Endodermal cell (in vitro differentiated cells): Measurements from ENCODE around the gene ZNF883. TPM values are rescaled to one million over a fixed set of nuclear protein-coding genes. Genes with fewer than 3 reads are reported as not detected.
"Not testable (repeated sequence)": the region's sequence is repeated elsewhere in the genome, so short reads cannot be mapped to it uniquely, and the experiment has no call there.

Experiments
- DNase-seq: peaks from one replicate; pipeline ENCODE4 v3.0.0-alpha.2; 2017
- H3K27ac ChIP-seq: 2 replicates; pipeline ENCODE4 v1.5.1; 2013; ENCODE audit warnings: mild to moderate bottlenecking, low read depth, low read length, moderate library complexity
- H3K27me3 ChIP-seq: 2 replicates; pipeline ENCODE4 v1.6.1; 2013; ENCODE audit warnings: mild to moderate bottlenecking, low read length, moderate library complexity; ENCODE audit not compliant: insufficient read depth, control insufficient read depth, poor library complexity, severe bottlenecking
- H3K36me3 ChIP-seq: 2 replicates; pipeline ENCODE4 v1.7.0; 2013; ENCODE audit warnings: mild to moderate bottlenecking, low read length, moderate library complexity; ENCODE audit not compliant: control insufficient read depth, insufficient read depth
- H3K4me1 ChIP-seq: one replicate; pipeline ENCODE4 v1.7.0; 2013; ENCODE audit warnings: low read length; ENCODE audit not compliant: control insufficient read depth, insufficient read depth
- H3K4me3 ChIP-seq: 2 replicates; pipeline ENCODE4 v1.5.1; 2013; ENCODE audit warnings: mild to moderate bottlenecking, low read length, moderate library complexity
- H3K9ac ChIP-seq: 2 replicates; pipeline ENCODE4 v1.6.1; 2013; ENCODE audit warnings: mild to moderate bottlenecking, low read length, moderate library complexity; ENCODE audit not compliant: poor library complexity, severe bottlenecking; ENCODE audit errors: extremely low read depth
- H3K9me3 ChIP-seq: 2 replicates; pipeline ENCODE4 v1.6.1; 2013; ENCODE audit warnings: mild to moderate bottlenecking, low read length, moderate library complexity; ENCODE audit not compliant: control insufficient read depth
- H3K27ac Mint-ChIP-seq: 2 replicates; pipeline ENCODE4 v1.8.0; 2020; ENCODE audit warnings: mixed read lengths
- H3K27me3 Mint-ChIP-seq: 2 replicates; pipeline ENCODE4 v1.8.0; 2021; ENCODE audit warnings: mild to moderate bottlenecking, mixed read lengths; ENCODE audit not compliant: insufficient read depth
- H3K36me3 Mint-ChIP-seq: 2 replicates; pipeline ENCODE4 v1.8.0; 2020; ENCODE audit warnings: low read depth, mixed read lengths
- H3K4me1 Mint-ChIP-seq: 2 replicates; pipeline ENCODE4 v1.8.0; 2020; ENCODE audit warnings: mixed read lengths
- H3K4me3 Mint-ChIP-seq: 2 replicates; pipeline ENCODE4 v1.8.0; 2020; ENCODE audit warnings: mild to moderate bottlenecking, moderate library complexity, mixed read lengths
- H3K9me3 Mint-ChIP-seq: 2 replicates; pipeline ENCODE4 v1.8.0; 2020; ENCODE audit warnings: mild to moderate bottlenecking, mixed read lengths
- WGBS, 2 experiments: methylation state at CpG; one replicate each; pipeline versions ENCODE4 v1.1.5 to v1.1.7; 2013; ENCODE audit warnings: missing lambda C conversion rate in 2 of 2, mixed read lengths in 1 of 2; ENCODE audit not compliant: insufficient coverage in 1 of 2, insufficient read length in 1 of 2; 5-methylcytosine and 5-hydroxymethylcytosine counted together
- long read RNA-seq, 4 experiments: library from polyadenylated mRNA in 2 of 4; library from RNA in 1 of 4; library from capped mRNA in 1 of 4; stranded (forward) in 3 of 4; unstranded in 1 of 4; transcript quantifications; one replicate each; pipeline ENCODE4 v2.0.0, GENCODE V29; 2020 to 2021; ENCODE audit warnings: inconsistent platforms in 1 of 4
- polyA plus RNA-seq, 2 experiments: library from polyadenylated mRNA; stranded (reverse); fragments of 50-300 nt; gene quantifications; one replicate each; pipeline ENCODE4 v1.2.3, GENCODE V29; 2013
- total RNA-seq, 2 donors: library from RNA; stranded (reverse); fragmentation: NEBNext Ultra II Directional in 1 of 2; extraction: Animal tissue kit (Norgen Biotek cat#: 25700) in 1 of 2; gene quantifications; 2 replicates in 1 of 2; 3 replicates in 1 of 2; pipeline ENCODE4 v1.2.1, GENCODE V29; 2021
- TF ChIP-seq, protein P1 (sequence below): fragments of 200-600 bp; sonication (generic); conservative IDR thresholded peaks from 2 replicates; pipeline ENCODE4 v1.5.0; 2021; ENCODE audit warnings: antibody characterized with exemption, mild to moderate bottlenecking

ZNF883 gene
- 10 to 100 TPM; 13.0 to 16.7 TPM for total RNA-seq
- 5.7 TPM for polyA plus RNA-seq (2013, experiment 1 of 2)
- 6.0 TPM for polyA plus RNA-seq (2013, experiment 2 of 2)
- long read RNA-seq, experiment 1, partial matches to known transcripts = 1 of 4 reads
- long read RNA-seq, experiment 1, other reads (novel, unspliced or antisense) = 2 of 4 reads
- long read RNA-seq, experiment 2, transcript ZNF883-201 (5 exons, 2,414 nt) = major isoform, 8 of 14 reads
- long read RNA-seq, experiment 2, partial matches to known transcripts = 0 of 14 reads
- long read RNA-seq, experiment 2, other reads (novel, unspliced or antisense) = 5 of 14 reads
- long read RNA-seq, experiment 3, transcript ZNF883-201 (5 exons, 2,414 nt) = major isoform, 18 of 26 reads
- long read RNA-seq, experiment 3, partial matches to known transcripts = 3 of 26 reads
- long read RNA-seq, experiment 3, other reads (novel, unspliced or antisense) = 4 of 26 reads
- long read RNA-seq, experiment 4, transcript ZNF883-201 (5 exons, 2,414 nt) = major isoform, 18 of 20 reads
- long read RNA-seq, experiment 4, partial matches to known transcripts = 0 of 20 reads
- long read RNA-seq, experiment 4, other reads (novel, unspliced or antisense) = 2 of 20 reads

DNA sequence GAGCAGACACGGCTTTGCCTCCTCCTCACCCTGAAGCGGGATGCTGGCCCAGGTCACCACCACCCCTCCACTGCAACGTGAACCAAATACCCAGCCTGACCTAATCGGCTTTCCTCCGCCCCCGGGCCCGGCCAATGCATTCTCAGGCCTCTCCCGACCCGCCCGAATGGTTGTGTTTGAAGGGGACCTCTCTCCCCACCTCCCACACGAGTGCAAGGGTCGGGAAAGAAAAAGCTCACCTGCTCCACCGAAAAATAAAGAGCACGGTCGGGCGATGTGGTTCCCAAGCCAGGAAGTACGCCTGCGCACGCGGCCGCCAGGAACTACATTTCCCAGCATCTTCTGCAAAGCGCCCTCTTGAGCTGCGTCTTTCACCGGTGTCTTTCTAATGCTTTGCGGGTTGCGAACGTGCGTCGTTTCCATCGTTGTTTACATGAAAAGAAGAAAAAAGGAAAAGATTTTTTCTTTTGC lies at the start of gene ZNF883:
ZNF883 (minus strand) TSS at position 282 of the 471 bp plus-strand sequence.
- no peaks in the 10 kb centered on the region for H3K36me3 ChIP-seq
- H3K4me3 ChIP-seq = peak within 1 kb of the TSS; percentile 72
- peaks cover 8% of the 10 kb centered on the region for H3K27me3 Mint-ChIP-seq
- H3K27ac Mint-ChIP-seq = peak within 1 kb of the TSS; percentile 90
- peak within 1 kb of the TSS; percentile 77 for H3K4me3 Mint-ChIP-seq
- H3K9me3 ChIP-seq = peaks cover 25% of the 10 kb centered on the region
- peak; percentile 93 for DNase-seq
- WGBS, 2 experiments = 7 to 9% methylated on average over 13 to 30 of the region's 30 CpGs
- peaks cover 7% of the 10 kb centered on the region for H3K27me3 ChIP-seq
- H3K9ac ChIP-seq = no peak within 1 kb of the TSS
- H3K9me3 Mint-ChIP-seq = peaks cover 18% of the 10 kb centered on the region
- H3K4me1 Mint-ChIP-seq = peaks cover 2% of the 10 kb centered on the region
- H3K4me1 ChIP-seq = no peaks in the 10 kb centered on the region
- peaks cover 19% of the 10 kb centered on the region for H3K36me3 Mint-ChIP-seq
- TF ChIP-seq, protein P1, sequence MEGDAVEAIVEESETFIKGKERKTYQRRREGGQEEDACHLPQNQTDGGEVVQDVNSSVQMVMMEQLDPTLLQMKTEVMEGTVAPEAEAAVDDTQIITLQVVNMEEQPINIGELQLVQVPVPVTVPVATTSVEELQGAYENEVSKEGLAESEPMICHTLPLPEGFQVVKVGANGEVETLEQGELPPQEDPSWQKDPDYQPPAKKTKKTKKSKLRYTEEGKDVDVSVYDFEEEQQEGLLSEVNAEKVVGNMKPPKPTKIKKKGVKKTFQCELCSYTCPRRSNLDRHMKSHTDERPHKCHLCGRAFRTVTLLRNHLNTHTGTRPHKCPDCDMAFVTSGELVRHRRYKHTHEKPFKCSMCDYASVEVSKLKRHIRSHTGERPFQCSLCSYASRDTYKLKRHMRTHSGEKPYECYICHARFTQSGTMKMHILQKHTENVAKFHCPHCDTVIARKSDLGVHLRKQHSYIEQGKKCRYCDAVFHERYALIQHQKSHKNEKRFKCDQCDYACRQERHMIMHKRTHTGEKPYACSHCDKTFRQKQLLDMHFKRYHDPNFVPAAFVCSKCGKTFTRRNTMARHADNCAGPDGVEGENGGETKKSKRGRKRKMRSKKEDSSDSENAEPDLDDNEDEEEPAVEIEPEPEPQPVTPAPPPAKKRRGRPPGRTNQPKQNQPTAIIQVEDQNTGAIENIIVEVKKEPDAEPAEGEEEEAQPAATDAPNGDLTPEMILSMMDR = peak; percentile 33
- no peak within 1 kb of the TSS for H3K27ac ChIP-seq

DNA sequence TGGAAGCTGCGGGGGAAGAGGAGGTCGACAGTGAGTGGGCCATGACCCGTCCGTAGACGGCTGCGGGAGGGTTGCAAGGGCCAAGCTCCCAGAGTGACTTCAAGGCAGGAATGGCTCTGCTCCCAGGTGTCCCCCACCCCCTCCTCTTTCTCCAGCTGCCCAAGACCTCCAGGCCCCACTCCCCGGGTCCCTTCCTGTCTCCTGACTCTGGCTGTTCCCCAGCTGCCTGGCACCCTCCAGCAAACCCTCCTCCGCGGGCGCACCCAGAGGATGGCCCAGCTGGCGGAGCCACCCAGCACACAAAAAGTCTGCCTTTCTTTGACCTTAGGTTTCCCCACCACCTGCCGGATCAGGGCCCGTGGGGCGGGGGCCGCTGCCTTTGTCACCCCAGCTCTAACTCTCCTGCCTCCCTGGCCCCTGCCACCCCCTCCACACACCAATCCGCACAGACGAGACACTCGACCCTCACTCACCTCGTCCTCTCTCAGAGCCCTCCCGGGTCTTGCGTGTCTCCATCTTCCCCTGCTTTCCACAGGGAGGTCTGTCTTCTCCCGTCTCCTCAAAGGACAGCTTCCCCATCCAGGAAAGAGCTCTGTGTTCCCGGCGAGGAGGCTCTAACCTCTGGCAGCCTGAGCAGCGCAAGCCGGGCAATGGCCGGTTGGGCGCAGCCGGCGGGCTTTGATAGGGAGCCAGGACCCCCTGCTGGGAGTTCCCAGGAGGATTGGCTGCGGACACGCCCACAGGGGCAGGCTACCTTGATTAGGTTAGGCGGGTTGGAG lies 49.3 kb upstream of the ZNF883 start:
- H3K4me3 Mint-ChIP-seq = not testable (repeated sequence)
- 91 to 92% methylated on average over 4 to 16 of the region's 33 CpGs for WGBS, 2 experiments

DNA sequence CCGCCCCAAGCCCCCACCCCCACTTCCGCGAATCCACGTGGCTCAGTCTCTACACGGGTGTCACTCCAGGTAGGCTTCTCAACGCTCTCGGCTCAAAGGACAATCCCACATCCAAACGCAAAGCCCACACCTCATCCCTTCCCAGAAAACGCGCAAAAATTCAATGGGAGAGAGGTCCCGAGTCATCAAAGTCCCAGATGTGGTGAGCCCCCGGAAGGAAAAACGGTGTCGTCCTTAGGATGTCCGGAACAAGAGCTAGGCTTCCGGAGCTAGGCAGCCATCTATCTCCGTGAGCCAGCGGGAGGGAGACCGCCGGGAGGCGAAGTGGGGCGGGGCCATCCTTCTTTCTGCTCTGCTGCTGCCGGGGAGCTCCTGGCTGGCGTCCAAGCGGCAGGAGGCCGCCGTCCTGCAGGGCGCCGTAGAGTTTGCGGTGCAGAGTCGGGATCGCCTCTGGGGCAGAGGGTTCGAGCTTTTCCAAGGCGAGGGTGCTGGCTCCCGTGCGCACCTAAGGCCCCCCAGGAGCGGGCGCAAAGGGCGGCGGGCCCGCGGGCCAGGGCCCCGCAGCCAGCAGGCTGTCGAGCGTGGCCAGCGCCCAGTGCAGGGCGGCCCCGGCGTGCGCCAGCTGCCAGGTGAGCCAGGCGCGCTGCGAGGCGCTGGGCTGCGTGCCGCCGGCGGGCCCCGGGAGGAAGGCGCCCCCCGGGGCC lies 47.7 kb upstream of the ZNF883 start:
- H3K36me3 ChIP-seq, H3K36me3 Mint-ChIP-seq, H3K27me3 ChIP-seq, H3K4me1 ChIP-seq, H3K27ac Mint-ChIP-seq, H3K4me3 ChIP-seq, H3K27ac ChIP-seq, H3K9ac ChIP-seq, H3K4me1 Mint-ChIP-seq, H3K4me3 Mint-ChIP-seq, DNase-seq: not testable (repeated sequence)
- H3K9me3 Mint-ChIP-seq = peaks cover 13% of the 10 kb centered on the region
- H3K9me3 ChIP-seq = peaks cover 27% of the 10 kb centered on the region
- 79 to 83% methylated on average over 20 to 36 of the region's 61 CpGs for WGBS, 2 experiments
- peaks cover 20% of the 10 kb centered on the region for H3K27me3 Mint-ChIP-seq

More for the DNA sequence above, 49.3 kb upstream of the ZNF883 start:
- Mint-ChIP-seq H3K27me3 (peaks cover 20% of the 10 kb centered on the region), H3K9me3 (peaks cover 13% of the 10 kb centered on the region)
- H3K9ac ChIP-seq, H3K4me3 ChIP-seq, H3K4me1 Mint-ChIP-seq, H3K27me3 ChIP-seq, H3K36me3 ChIP-seq, H3K36me3 Mint-ChIP-seq, H3K27ac ChIP-seq, H3K4me1 ChIP-seq, H3K27ac Mint-ChIP-seq: not testable (repeated sequence)
- H3K9me3 ChIP-seq = peaks cover 15% of the 10 kb centered on the region
- DNase-seq = peak; percentile 53
